ENCODE measurements around the gene KDM4B. TPM values are rescaled to one million over a fixed set of nuclear protein-coding genes. Genes with fewer than 3 reads are reported as not detected.

KDM4B gene
- total and polyA plus RNA-seq, 9 of the 15 experiments (the other 6 are each of a cell fraction or from before 2014, with no cell fraction given), result 0.21 to 29.9 (median 7.3) TPM

DNA sequence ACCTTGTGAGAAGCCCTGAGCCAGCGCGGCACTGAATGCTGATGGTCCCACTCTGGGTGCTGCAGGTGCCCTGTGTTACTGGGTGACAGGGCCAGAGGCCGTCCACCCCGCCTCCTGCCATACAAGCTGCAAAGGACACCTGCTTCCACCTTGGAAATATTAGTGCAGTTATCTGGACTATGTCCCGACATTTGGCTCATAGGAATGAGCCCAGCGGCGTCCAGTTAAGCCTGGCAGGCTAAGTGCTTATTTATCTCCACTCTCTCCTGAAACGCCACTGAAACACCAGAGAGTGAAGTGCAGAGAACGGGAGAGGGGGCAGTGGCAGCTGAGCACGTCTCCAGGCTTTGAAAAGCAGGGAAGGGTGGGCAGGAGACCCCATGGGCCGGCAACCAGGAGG is 145.8 kb downstream of the KDM4B start (continued):
- TF ChIP-seq, protein P1, sequence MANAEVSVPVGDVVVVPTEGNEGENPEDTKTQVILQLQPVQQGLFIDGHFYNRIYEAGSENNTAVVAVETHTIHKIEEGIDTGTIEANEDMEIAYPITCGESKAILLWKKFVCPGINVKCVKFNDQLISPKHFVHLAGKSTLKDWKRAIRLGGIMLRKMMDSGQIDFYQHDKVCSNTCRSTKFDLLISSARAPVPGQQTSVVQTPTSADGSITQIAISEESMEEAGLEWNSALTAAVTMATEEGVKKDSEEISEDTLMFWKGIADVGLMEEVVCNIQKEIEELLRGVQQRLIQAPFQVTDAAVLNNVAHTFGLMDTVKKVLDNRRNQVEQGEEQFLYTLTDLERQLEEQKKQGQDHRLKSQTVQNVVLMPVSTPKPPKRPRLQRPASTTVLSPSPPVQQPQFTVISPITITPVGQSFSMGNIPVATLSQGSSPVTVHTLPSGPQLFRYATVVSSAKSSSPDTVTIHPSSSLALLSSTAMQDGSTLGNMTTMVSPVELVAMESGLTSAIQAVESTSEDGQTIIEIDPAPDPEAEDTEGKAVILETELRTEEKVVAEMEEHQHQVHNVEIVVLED (CRISPR knock-in tag; IDR thresholded peaks at IDR 0.05), result no peak
- TF ChIP-seq MED1 (CRISPR knock-in tag; IDR thresholded peaks at IDR 0.05; ENCODE audit: borderline replicate concordance) (no peak), MECOM (CRISPR knock-in tag; IDR thresholded peaks at IDR 0.05) (no peak), ZFP1 (CRISPR knock-in tag; IDR thresholded peaks at IDR 0.05) (no peak), SMARCB1 (IDR thresholded peaks at IDR 0.05; ENCODE audit: insufficient read length, low read depth) (no peak), TEAD1 (CRISPR knock-in tag; IDR thresholded peaks at IDR 0.05) (no peak), ZNF12 (CRISPR knock-in tag; IDR thresholded peaks at IDR 0.05) (no peak), PYGO2 (tag; IDR thresholded peaks at IDR 0.05) (no peak), NR2C1 (IDR thresholded peaks at IDR 0.05) (no peak), NR2C1 (tag; IDR thresholded peaks at IDR 0.05) (no peak)
- TF ChIP-seq, protein P2, sequence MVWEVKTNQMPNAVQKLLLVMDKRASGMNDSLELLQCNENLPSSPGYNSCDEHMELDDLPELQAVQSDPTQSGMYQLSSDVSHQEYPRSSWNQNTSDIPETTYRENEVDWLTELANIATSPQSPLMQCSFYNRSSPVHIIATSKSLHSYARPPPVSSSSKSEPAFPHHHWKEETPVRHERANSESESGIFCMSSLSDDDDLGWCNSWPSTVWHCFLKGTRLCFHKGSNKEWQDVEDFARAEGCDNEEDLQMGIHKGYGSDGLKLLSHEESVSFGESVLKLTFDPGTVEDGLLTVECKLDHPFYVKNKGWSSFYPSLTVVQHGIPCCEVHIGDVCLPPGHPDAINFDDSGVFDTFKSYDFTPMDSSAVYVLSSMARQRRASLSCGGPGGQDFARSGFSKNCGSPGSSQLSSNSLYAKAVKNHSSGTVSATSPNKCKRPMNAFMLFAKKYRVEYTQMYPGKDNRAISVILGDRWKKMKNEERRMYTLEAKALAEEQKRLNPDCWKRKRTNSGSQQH (CRISPR knock-in tag; IDR thresholded peaks at IDR 0.05), result no peak
- TF ChIP-seq, protein P3, sequence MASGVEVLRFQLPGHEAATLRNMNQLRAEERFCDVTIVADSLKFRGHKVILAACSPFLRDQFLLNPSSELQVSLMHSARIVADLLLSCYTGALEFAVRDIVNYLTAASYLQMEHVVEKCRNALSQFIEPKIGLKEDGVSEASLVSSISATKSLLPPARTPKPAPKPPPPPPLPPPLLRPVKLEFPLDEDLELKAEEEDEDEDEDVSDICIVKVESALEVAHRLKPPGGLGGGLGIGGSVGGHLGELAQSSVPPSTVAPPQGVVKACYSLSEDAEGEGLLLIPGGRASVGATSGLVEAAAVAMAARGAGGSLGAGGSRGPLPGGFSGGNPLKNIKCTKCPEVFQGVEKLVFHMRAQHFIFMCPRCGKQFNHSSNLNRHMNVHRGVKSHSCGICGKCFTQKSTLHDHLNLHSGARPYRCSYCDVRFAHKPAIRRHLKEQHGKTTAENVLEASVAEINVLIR (CRISPR knock-in tag; IDR thresholded peaks at IDR 0.05), result no peak
